Aorta (tissue), 5 donors: ENCODE measurements around the gene MRTFA. TPM values are rescaled to one million over a fixed set of nuclear protein-coding genes. Genes with fewer than 3 reads are reported as not detected.

Source experiments
- ATAC-seq: fragments of 200-7000 bp; cut with Tn5 transposase; one replicate; pipeline ENCODE4 v1.9.1; 2022; ENCODE audit warnings: moderate library complexity; ENCODE audit not compliant: low FRiP score
- DNase-seq, 2 donors: peaks; one replicate each; pipeline ENCODE4 v3.0.0-alpha.2; 2020
- H3K27ac ChIP-seq, 2 donors: one replicate each; pipeline ENCODE4 v1.5.1; 2013; ENCODE audit warnings: low read length in 2 of 2, mild to moderate bottlenecking in 2 of 2, moderate library complexity in 2 of 2, control low read depth in 1 of 2, inconsistent platforms in 1 of 2, low read depth in 1 of 2
- H3K27me3 ChIP-seq, 2 donors: one replicate each; pipeline ENCODE4 v1.6.1; 2013; ENCODE audit warnings: control low read depth in 1 of 2, low read length in 1 of 2, mild to moderate bottlenecking in 1 of 2, moderate library complexity in 1 of 2; ENCODE audit not compliant: insufficient read depth in 2 of 2, control insufficient read depth in 1 of 2
- H3K36me3 ChIP-seq, 2 donors: one replicate each; pipeline ENCODE4 v1.6.1; 2013; ENCODE audit warnings: control low read depth in 1 of 2, low read length in 1 of 2, mild to moderate bottlenecking in 1 of 2; ENCODE audit not compliant: insufficient read depth in 2 of 2, control insufficient read depth in 1 of 2
- H3K4me1 ChIP-seq, 2 donors: one replicate each; pipeline ENCODE4 v1.6.1; 2013; ENCODE audit warnings: low read length in 2 of 2, control low read depth in 1 of 2, mild to moderate bottlenecking in 1 of 2, moderate library complexity in 1 of 2; ENCODE audit not compliant: insufficient read depth in 2 of 2, control insufficient read depth in 1 of 2
- H3K4me3 ChIP-seq, 2 donors: one replicate each; pipeline ENCODE4 v1.5.1; 2013; ENCODE audit warnings: low read length in 2 of 2, control low read depth in 1 of 2, mild to moderate bottlenecking in 1 of 2
- H3K9me3 ChIP-seq: one replicate; pipeline ENCODE4 v1.6.1; 2013; ENCODE audit warnings: mild to moderate bottlenecking, low read length; ENCODE audit not compliant: control insufficient read depth
- WGBS, 2 donors: extraction: QIAGEN DNeasy Blood & Tissue Kit; methylation state at CpG; one replicate each; pipeline ENCODE4 v1.1.7; 2013; 5-methylcytosine and 5-hydroxymethylcytosine counted together
- intact Hi-C, 2 donors: fragments of 100-400 bp; cut with DNase I; formaldehyde crosslinking; loops; one replicate each; pipeline versions ENCODE4 v1.14.2 to v1.15.0; 2022
- polyA plus RNA-seq, 2 donors: library from polyadenylated mRNA; stranded (reverse); fragments of 200-250 nt; gene quantifications; one replicate each; pipeline ENCODE4 v1.2.3, GENCODE V29; 2013
- total RNA-seq, 2 donors: library from RNA; stranded (reverse); fragmentation: NEBNext Ultra II Directional; extraction: Animal tissue kit (Norgen Biotek cat#: 25700); gene quantifications; one replicate each; pipeline ENCODE4 v1.2.1, GENCODE V29; 2021
- donor health status: healthy with polysubstance abuse.
- donor health status: Bipolar disorder and iron deficiency.
- donor health status: DM: no; HTN: no; CAD: no.
- donor health status: DM: no; HTN: no; CAD: no.
- donor health status: DM: yes; HTN: yes; CAD: no.

MRTFA gene
- total and polyA plus RNA-seq, 4 donors: 12.9 to 77.4 (median 51.9) TPM

- WGBS, 2 donors: 78 to 91% methylated on average over 2 of the region's 2 CpGs
- H3K4me1 ChIP-seq: peaks cover 11% of the 10 kb centered on the region in 2 donors
- H3K27ac ChIP-seq: peak overlapping the region in 1 of 2 donors; percentile 2
- intact Hi-C loops: loop anchor here in 1 of 2 donors (5.0 kb wide), 1 partner anchor 46 kb away; no protein-coding TSS in a partner anchor
- no peaks in the 10 kb centered on the region for H3K27me3 ChIP-seq
- H3K36me3 ChIP-seq: no peaks in the 10 kb centered on the region
- no peak for DNase-seq
- H3K4me3 ChIP-seq: no peak overlapping the region
- ATAC-seq: no peak
- no peaks in the 10 kb centered on the region for H3K9me3 ChIP-seq
These were observed 143.1 kb downstream of the MRTFA start for GRCh38 chr22:40493441-40493840.

- ATAC-seq (peak; percentile 90), DNase-seq (no peak)
- WGBS, 2 donors: 10 to 15% methylated on average over 5 of the region's 5 CpGs
- no peaks in the 10 kb centered on the region for H3K27me3 ChIP-seq
- H3K4me1 ChIP-seq: peaks cover 7 to 12% of the 10 kb centered on the region in 2 donors
- no peaks in the 10 kb centered on the region for H3K36me3 ChIP-seq
- H3K27ac ChIP-seq: peak overlapping the region in 1 of 2 donors; percentile 10
- no peak overlapping the region for H3K4me3 ChIP-seq
- H3K9me3 ChIP-seq: no peaks in the 10 kb centered on the region
- intact Hi-C loops: loop anchor here in 1 of 2 donors (5.0 kb wide), 1 partner anchor 45 kb away; no protein-coding TSS in a partner anchor
These were observed 144.4 kb downstream of the MRTFA start for GRCh38 chr22:40491990-40492631.

DNA sequence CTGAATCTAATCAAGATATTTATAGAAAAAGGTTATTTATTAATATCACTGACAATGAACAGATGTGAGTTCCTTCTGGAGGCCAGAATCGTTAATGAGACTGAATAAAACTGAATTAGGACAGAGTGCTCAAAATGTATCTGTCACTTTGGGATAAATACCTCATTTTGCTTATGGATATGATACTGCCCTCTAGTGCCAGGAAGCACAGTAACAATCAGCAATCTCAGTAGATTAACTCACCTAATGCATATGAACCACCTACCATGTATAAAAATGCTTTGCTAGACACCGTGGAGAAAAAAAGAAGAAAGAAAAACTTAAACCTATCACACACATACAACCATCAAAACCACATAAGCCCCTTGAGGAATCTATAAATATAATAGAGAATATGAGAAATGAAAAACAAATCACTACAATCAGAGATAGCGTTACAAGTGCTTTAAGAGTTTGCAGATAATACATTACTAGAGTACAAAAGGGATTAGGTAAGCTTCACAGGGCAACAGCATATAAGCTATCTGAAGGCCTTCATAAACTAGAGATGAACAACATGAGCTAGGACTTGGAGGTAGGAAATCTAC is 148.8 kb downstream of the MRTFA start:
- H3K27ac ChIP-seq: no peak overlapping the region

DNA sequence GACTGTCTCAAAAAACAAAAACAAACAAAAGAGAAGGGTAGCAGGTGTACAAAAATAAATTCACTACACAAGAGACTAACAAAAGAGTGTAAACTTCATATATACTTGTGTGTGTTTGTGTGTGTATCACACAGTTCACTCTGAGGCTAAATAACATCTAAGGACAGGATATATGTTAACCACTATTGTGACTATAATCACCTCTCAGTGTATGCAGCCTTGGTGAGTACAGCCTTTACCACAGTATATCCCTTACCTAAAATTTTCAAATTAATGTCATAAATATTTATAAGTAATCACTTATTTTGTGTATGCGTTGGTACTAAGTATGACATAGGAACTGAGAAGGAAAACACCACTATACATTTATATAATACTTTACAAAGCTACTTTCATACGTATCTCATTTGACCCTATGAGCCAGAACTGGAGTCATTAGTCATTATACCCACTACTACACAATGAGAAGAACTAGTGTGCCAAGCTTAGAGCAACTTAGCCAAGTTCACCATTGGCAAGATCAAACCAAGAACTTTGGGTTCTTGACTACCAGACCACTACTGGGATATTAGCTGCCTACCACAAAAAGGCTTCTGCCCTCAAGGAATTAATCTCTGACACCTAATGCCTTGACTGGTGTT is 149.4 kb downstream of the MRTFA start:
- DNase-seq (no peak), ATAC-seq (no peak)
- Histone ChIP-seq H3K27ac (no peak overlapping the region), H3K4me3 (no peak overlapping the region), H3K27me3 (no peaks in the 10 kb centered on the region), H3K9me3 (no peaks in the 10 kb centered on the region), H3K4me1 (peaks cover 3 to 14% of the 10 kb centered on the region in 2 donors), H3K36me3 (no peaks in the 10 kb centered on the region)
- 53 to 63% methylated on average over 2 of the region's 2 CpGs for WGBS, 2 donors
- intact Hi-C loops: loop anchor here in 1 of 2 donors (5.0 kb wide), 2 partner anchors 35 to 50 kb away; no protein-coding TSS in a partner anchor

More for the DNA sequence above, 148.8 kb downstream of the MRTFA start:
- WGBS, 2 donors: 52 to 57% methylated on average over 3 of the region's 3 CpGs
- no peak for DNase-seq
- Histone ChIP-seq H3K27me3 (no peaks in the 10 kb centered on the region), H3K36me3 (no peaks in the 10 kb centered on the region), H3K4me1 (peaks cover 4 to 14% of the 10 kb centered on the region in 2 donors), H3K9me3 (no peaks in the 10 kb centered on the region), H3K4me3 (no peak overlapping the region)
- no peak for ATAC-seq
- intact Hi-C loops: loop anchor here in 1 of 2 donors (5.0 kb wide), 2 partner anchors 35 to 50 kb away; no protein-coding TSS in a partner anchor

DNA sequence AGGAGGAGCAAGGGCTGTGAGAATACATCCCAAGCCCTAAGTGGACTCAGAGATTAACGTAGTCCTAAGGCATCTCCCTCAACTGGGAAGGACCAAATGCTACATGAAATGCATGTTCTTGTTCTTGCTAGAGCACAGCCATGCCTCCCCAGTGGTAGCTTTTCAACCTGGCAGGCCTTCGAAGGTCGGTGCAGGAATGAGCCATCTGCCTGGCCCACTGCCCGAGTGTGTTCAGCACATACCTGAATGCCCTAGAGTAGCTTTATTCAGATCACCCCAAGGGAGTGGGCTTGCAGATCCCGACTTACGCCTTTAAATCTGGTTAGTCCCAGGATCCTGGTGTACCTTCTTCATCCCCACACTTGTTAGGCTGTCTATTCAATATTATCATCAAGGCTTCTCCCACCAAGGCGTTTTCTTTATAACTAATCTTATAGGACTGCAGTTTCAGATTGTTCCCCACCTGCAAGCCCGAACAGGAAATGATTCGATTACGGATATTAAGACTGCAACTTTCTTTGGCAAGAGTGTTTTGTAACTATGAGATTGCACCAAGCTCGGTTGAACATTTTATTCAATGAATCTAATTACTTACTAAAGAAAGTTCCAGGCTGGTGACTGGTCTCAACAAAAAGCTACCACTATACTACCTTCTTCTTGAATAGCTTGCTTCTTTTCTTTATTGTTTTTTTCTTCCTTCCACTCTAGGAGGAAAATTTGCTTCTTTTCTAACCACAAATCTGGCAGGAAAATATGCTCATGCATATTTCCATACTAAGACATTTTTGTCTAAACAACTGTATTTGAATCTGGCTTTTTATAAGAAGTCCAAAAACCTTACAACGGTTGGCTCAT is 150.5 kb downstream of the MRTFA start:
- no peaks in the 10 kb centered on the region for H3K27me3 ChIP-seq
- no peak for ATAC-seq
- H3K4me1 ChIP-seq: peaks cover 0 to 9% of the 10 kb centered on the region in 2 donors

DNA sequence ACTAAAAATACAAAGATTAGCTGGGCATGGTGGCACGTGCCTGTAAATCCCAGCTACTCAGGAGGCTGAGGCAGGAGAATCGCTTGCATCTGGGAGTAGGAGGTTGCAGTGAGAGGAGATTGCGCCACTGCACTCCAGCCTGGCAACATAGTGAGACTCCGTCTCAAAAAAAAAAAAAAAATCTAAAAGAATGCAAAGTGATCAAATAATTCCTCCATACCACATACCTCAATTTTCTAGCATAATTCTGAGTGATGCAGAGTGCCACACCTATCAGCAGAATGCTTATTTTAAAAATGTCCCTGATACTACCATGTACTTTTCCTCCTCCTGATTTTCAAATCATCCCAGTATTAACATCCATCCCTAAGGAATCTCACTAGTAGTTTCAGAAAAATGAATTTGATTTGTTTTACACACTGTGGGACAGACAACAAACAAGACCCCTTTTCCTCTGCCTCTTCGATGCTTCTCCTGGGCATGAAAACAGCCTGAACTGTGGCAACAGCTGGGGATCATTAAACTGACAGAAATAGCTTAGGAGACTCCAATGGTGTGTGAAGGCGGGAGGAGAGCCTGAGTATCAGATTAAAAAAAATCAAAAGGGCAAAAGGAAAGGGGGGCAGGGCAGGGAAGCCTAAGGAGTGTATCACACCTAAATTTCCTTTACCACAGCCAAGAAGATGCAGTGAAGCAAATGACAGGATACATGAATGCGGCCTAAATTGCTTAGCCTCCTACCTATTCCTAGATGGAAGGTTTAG is 151.4 kb downstream of the MRTFA start:
- Histone ChIP-seq H3K27ac (no peak overlapping the region), H3K4me1 (peaks cover 0 to 9% of the 10 kb centered on the region in 2 donors), H3K4me3 (no peak overlapping the region), H3K9me3 (no peaks in the 10 kb centered on the region), H3K27me3 (no peaks in the 10 kb centered on the region), H3K36me3 (no peaks in the 10 kb centered on the region)
- ATAC-seq (no peak), DNase-seq (no peak)
- WGBS, 2 donors: 79 to 82% methylated on average over 7 of the region's 7 CpGs
- intact Hi-C loops: loop anchor here in 1 of 2 donors (5.0 kb wide), 2 partner anchors 33 to 48 kb away; no protein-coding TSS in a partner anchor

More for the DNA sequence above, 150.5 kb downstream of the MRTFA start:
- DNase-seq: no peak
- Histone ChIP-seq H3K36me3 (no peaks in the 10 kb centered on the region), H3K27ac (peak overlapping the region in 1 of 2 donors; percentile 33), H3K9me3 (no peaks in the 10 kb centered on the region), H3K4me3 (no peak overlapping the region)
- WGBS, 2 donors: 60% methylated on average over 12 of the region's 12 CpGs
- intact Hi-C loops: loop anchor here in 1 of 2 donors (5.0 kb wide), 2 partner anchors 34 to 49 kb away; no protein-coding TSS in a partner anchor

GRCh38 chr22:40482886-40483285 is 153.6 kb downstream of the MRTFA start:
- no peaks in the 10 kb centered on the region for H3K36me3 ChIP-seq
- H3K9me3 ChIP-seq: no peaks in the 10 kb centered on the region
- H3K4me1 ChIP-seq: peaks cover 0 to 9% of the 10 kb centered on the region in 2 donors
- 90 to 91% methylated on average over 5 of the region's 5 CpGs for WGBS, 2 donors
- no peak overlapping the region for H3K27ac ChIP-seq
- intact Hi-C loops: no loop called here
- DNase-seq (no peak), ATAC-seq (no peak)
- no peaks in the 10 kb centered on the region for H3K27me3 ChIP-seq
- no peak overlapping the region for H3K4me3 ChIP-seq
